CD4-positive, alpha-beta T cell treated with Interleukin-4 for 4 hours (primary cell): ENCODE measurements around the gene ITPR1.

Source experiments
- DNase-seq: peaks from one replicate; pipeline ENCODE4 v3.0.0-alpha.2; 2020

ITPR1 gene

GRCh38 chr3:4693620-4694019, 200.5 kb downstream of the ITPR1 start:
- DNase-seq, result no peak

- no peak for DNase-seq
These were observed 202.7 kb downstream of the ITPR1 start for GRCh38 chr3:4695846-4696245.

- no peak for DNase-seq
These were observed 203.1 kb downstream of the ITPR1 start for GRCh38 chr3:4696266-4696665.

GRCh38 chr3:4698125-4698821, 205.1 kb downstream of the ITPR1 start:
- DNase-seq, result no peak

- no peak for DNase-seq
These were observed 209.9 kb downstream of the ITPR1 start for GRCh38 chr3:4703054-4703480.

- DNase-seq, result no peak
These were observed 211.4 kb downstream of the ITPR1 start for GRCh38 chr3:4704552-4704951.

- no peak for DNase-seq
These were observed 214.2 kb downstream of the ITPR1 start for GRCh38 chr3:4707324-4707723.

GRCh38 chr3:4708230-4708629, 215.1 kb downstream of the ITPR1 start:
- DNase-seq, result no peak

GRCh38 chr3:4709341-4709740, 216.2 kb downstream of the ITPR1 start:
- DNase-seq, result no peak

GRCh38 chr3:4710191-4710590, 217.0 kb downstream of the ITPR1 start:
- DNase-seq, result no peak

- DNase-seq, result no peak
These were observed 218.5 kb downstream of the ITPR1 start for GRCh38 chr3:4711680-4711992.

GRCh38 chr3:4712109-4712508, 219.0 kb downstream of the ITPR1 start:
- DNase-seq, result no peak

- no peak for DNase-seq
These were observed 220.9 kb downstream of the ITPR1 start for GRCh38 chr3:4714045-4714444.

GRCh38 chr3:4716266-4716665, 223.1 kb downstream of the ITPR1 start:
- DNase-seq, result no peak

GRCh38 chr3:4716706-4717362, 223.7 kb downstream of the ITPR1 start:
- DNase-seq, result no peak

- no peak for DNase-seq
These were observed 224.2 kb downstream of the ITPR1 start for GRCh38 chr3:4717363-4717740.

- no peak for DNase-seq
These were observed 225.1 kb downstream of the ITPR1 start for GRCh38 chr3:4718179-4718736.

- DNase-seq, result no peak
These were observed 225.9 kb downstream of the ITPR1 start for GRCh38 chr3:4719046-4719501.

- DNase-seq, result peak; percentile 57
These were observed 227.3 kb downstream of the ITPR1 start for GRCh38 chr3:4720316-4721075.

GRCh38 chr3:4721511-4721911, 228.4 kb downstream of the ITPR1 start:
- no peak for DNase-seq

GRCh38 chr3:4722103-4722502, 229.0 kb downstream of the ITPR1 start:
- peak; percentile 41 for DNase-seq

GRCh38 chr3:4724051-4724629, 231.0 kb downstream of the ITPR1 start:
- DNase-seq, result no peak

GRCh38 chr3:4726549-4726948, 233.4 kb downstream of the ITPR1 start:
- no peak for DNase-seq
